HUES48 (cell line): ENCODE data around the gene AGBL2.

Experiments used
- H3K27ac ChIP-seq: one replicate; pipeline ENCODE4 v1.7.0; 2013; ENCODE audit warnings: low read depth, low read length, inconsistent platforms
- H3K27me3 ChIP-seq: 2 replicates; pipeline ENCODE4 v1.6.1; 2013; ENCODE audit warnings: mild to moderate bottlenecking, low read length; ENCODE audit not compliant: control insufficient read depth, insufficient read depth
- H3K36me3 ChIP-seq: 2 replicates; pipeline ENCODE4 v1.6.1; 2013; ENCODE audit warnings: low read length; ENCODE audit not compliant: control insufficient read depth, insufficient read depth
- H3K4me1 ChIP-seq: 2 replicates; pipeline ENCODE4 v1.6.1; 2013; ENCODE audit warnings: mild to moderate bottlenecking, low read length; ENCODE audit not compliant: control insufficient read depth, insufficient read depth
- H3K4me3 ChIP-seq: 2 replicates; pipeline ENCODE4 v1.5.1; 2013; ENCODE audit warnings: mild to moderate bottlenecking, low read depth, low read length
- H3K9ac ChIP-seq: 2 replicates; pipeline ENCODE4 v1.6.1; 2013; ENCODE audit warnings: mild to moderate bottlenecking, low read depth, low read length, moderate library complexity
- H3K9me3 ChIP-seq: 2 replicates; pipeline ENCODE4 v1.6.1; 2013; ENCODE audit warnings: low read length; ENCODE audit not compliant: control insufficient read depth, insufficient read depth

AGBL2 gene

DNA sequence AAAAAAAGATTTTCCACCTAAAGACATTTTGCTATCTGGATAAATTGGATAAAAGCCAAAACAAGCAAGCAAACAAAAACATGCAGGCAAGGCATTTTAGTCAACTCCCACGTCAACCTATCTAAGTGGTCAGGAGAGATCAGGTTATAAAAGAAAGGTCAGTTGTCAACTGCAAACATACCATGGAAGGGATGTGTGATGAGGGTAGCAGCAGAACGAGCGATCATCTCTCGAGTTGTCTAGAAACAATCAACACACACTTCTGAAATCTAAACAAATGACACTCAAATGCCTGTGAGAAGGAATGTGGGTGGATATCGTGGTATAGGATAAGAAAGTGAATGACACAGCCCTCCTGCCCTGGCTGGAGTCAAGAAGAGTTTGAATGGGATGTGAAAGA is 83.7 kb downstream of the AGBL2 start:
- H3K27me3 ChIP-seq: no peaks in the 10 kb centered on the region
- no peak overlapping the region for H3K27ac ChIP-seq
- H3K9ac ChIP-seq: no peak overlapping the region
- H3K4me1 ChIP-seq: no peaks in the 10 kb centered on the region
- H3K4me3 ChIP-seq: no peak overlapping the region
- H3K36me3 ChIP-seq: peaks cover 81% of the 10 kb centered on the region
- H3K9me3 ChIP-seq: no peaks in the 10 kb centered on the region

DNA sequence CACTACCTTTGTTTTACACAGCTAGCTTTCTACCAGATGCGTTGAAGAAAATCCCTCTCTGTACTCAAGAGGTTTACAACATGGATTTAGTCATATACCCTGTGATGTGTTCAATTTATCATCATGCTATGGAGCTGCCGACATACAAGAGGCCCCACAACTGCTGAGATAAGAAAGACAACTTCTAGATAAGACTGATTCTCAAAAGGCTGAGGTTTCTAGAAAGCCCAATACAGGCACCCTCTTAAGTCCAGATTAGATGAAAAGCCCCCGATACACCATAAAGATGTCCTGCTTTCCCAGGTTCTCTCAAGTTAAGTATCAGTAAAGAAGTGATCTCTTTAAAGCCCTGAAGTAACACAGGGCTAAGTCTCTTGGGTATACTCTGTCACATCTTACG is 87.1 kb downstream of the AGBL2 start:
- no peak overlapping the region for H3K27ac ChIP-seq
- peaks cover 88% of the 10 kb centered on the region for H3K36me3 ChIP-seq
- no peak overlapping the region for H3K9ac ChIP-seq
- H3K27me3 ChIP-seq: no peaks in the 10 kb centered on the region
- no peak overlapping the region for H3K4me3 ChIP-seq
- H3K9me3 ChIP-seq: no peaks in the 10 kb centered on the region
- H3K4me1 ChIP-seq: no peaks in the 10 kb centered on the region

DNA sequence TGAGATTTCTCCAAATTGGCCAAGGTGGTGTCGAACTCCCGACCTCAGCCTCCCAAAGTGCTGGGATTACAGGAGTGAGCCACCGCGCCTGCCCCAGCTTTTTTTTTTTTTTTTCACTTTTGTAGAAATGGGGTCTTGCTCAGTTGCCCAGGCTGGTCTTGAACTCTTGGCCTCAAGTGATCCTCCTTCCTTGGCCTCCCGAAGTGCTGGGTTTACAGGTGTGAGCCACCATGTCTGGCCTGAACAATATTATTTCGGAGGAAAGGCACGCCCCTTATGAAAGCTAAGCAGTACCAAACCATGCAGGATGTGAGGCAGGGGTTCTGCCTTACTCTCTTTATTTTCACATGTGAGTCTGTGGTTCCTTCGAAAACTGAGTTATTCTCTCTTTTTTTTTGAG is 88.9 kb downstream of the AGBL2 start:
- Histone ChIP-seq H3K9me3 (no peaks in the 10 kb centered on the region), H3K4me3 (no peak overlapping the region), H3K4me1 (no peaks in the 10 kb centered on the region), H3K9ac (no peak overlapping the region), H3K27me3 (no peaks in the 10 kb centered on the region), H3K36me3 (peaks cover 95% of the 10 kb centered on the region), H3K27ac (no peak overlapping the region)

DNA sequence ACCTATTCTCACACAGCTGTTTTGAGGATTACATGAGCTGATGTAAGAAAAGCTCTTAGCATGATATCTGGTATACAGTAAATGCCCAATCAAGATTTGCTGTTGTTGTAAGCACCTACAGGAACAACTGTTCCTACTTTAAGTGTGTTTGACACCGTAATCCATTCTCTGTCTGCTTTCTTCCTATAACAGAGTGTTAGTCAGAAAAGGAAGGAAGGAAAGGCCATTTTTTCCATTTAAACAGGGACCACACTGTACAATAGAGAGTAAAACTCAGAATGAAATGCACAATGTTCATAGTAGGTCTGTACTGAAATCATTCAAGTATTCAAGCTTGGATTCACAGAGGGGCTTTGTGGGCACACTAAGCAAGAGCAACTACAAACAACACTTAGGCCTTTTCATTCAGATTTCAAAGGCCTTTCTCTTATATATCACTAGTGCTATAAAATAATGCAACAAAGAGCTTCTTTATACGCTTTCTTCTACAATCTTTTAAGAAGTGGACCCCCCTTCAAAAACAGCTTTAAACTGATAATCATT is 94.3 kb downstream of the AGBL2 start:
- no peak overlapping the region for H3K4me3 ChIP-seq
- no peaks in the 10 kb centered on the region for H3K9me3 ChIP-seq
- H3K27me3 ChIP-seq: no peaks in the 10 kb centered on the region
- H3K9ac ChIP-seq: no peak overlapping the region
- no peak overlapping the region for H3K27ac ChIP-seq
- H3K4me1 ChIP-seq: no peaks in the 10 kb centered on the region
- peaks cover 79% of the 10 kb centered on the region for H3K36me3 ChIP-seq

DNA sequence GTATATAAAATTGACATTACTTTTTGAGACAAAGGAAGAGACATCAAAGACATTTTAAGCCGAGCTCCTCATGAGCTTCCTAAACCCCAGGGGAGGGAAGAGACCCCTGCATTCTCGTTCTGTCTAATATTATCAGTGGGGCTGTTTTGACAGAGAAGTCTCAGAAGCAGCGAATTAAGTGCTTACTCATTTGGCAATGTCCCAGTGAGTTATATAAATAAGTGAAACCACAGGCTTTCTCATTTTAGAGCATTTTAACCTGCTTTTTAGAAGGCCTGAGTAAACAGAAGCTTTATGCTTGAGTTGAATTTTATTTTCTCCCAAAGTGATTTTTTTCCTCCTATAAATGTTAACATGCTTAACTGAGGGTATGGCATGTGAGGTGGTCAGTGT is 97.8 kb downstream of the AGBL2 start:
- H3K27ac ChIP-seq: no peak overlapping the region
- H3K4me3 ChIP-seq: no peak overlapping the region
- H3K9me3 ChIP-seq: no peaks in the 10 kb centered on the region
- no peaks in the 10 kb centered on the region for H3K4me1 ChIP-seq
- peaks cover 45% of the 10 kb centered on the region for H3K36me3 ChIP-seq
- no peaks in the 10 kb centered on the region for H3K27me3 ChIP-seq
- no peak overlapping the region for H3K9ac ChIP-seq

DNA sequence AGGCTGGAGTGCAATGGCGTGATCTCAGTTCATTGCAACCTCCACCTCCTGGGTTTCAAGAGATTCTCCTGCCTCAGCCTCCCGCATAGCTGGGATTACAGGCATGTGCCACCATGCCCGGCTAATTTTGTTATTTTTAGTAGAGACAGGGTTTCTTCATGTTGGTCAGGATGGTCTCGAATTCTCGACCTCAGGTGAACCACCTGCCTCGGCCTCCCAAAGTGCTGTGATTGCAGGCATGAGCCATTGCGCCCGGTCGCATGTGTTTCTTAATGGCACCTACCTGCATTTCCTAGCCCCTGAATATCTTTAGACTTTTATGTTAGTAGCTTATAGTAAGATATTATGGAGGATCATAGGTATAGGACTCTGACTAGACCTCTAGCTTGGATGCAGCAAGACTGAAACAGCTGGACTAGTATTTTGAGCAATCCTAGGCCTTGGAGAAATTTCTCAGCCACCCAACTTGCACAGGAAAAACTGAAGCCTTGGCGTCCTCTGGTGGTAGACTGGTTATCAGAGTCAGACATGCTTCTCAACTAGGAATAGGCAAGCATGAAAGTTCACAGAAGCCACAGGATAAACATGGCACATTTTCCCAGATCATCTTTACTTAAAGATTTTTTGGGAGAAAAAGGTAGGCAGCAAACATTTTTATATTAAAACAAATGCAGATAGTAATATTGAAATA is 98.3 kb downstream of the AGBL2 start:
- Histone ChIP-seq H3K27me3 (no peaks in the 10 kb centered on the region), H3K4me3 (no peak overlapping the region), H3K27ac (no peak overlapping the region), H3K36me3 (peaks cover 40% of the 10 kb centered on the region), H3K9me3 (no peaks in the 10 kb centered on the region), H3K4me1 (no peaks in the 10 kb centered on the region), H3K9ac (no peak overlapping the region)

DNA sequence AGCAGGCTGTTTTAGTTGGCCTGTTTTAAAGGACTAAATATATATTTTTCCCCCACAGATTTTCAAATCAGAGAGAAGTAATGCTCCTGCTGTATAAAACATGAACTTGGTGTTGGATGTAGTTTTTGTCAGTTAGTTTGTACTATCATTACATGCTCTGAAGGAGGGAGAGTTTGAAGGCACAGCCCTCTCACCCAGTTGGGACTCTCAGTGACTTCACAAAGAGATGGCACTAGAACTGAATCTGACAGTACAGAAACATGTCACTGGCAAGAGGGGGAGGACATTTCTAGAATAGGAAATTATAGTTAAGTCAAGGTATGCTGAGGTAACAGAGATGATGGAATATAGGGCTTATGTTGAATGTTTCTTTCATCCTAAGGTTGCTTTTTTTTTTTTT is 99.9 kb downstream of the AGBL2 start:
- H3K4me1 ChIP-seq: no peaks in the 10 kb centered on the region
- no peak overlapping the region for H3K27ac ChIP-seq
- no peak overlapping the region for H3K9ac ChIP-seq
- no peak overlapping the region for H3K4me3 ChIP-seq
- peaks cover 24% of the 10 kb centered on the region for H3K36me3 ChIP-seq
- no peaks in the 10 kb centered on the region for H3K9me3 ChIP-seq
- H3K27me3 ChIP-seq: no peaks in the 10 kb centered on the region

DNA sequence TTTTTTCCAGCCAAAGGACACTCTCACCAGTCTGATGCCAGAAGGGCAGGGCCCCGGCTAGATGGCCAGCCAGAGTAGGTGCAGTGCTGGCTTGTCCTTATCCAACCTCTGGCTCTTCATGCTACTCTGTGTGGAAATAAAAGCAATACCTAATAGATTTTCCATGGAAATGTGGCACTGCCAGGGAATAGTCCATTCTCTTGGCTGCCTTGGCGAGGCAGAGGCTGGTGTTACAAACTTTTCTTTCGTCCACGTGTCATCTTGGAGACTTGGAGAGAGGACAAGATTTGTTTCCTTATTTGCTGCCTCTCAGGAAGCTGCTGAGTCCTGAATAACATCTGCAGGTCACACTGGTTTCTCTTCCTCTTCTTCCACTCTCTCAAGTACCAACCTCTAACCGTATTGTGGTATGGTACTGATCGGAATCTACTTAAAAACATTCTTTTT is 103.8 kb downstream of the AGBL2 start:
- H3K4me1 ChIP-seq: no peaks in the 10 kb centered on the region
- H3K4me3 ChIP-seq: no peak overlapping the region
- no peaks in the 10 kb centered on the region; the same call in 1 of the 2 replicates for H3K36me3 ChIP-seq
- no peak overlapping the region for H3K27ac ChIP-seq
- H3K9me3 ChIP-seq: no peaks in the 10 kb centered on the region
- no peak overlapping the region for H3K9ac ChIP-seq
- H3K27me3 ChIP-seq: no peaks in the 10 kb centered on the region

DNA sequence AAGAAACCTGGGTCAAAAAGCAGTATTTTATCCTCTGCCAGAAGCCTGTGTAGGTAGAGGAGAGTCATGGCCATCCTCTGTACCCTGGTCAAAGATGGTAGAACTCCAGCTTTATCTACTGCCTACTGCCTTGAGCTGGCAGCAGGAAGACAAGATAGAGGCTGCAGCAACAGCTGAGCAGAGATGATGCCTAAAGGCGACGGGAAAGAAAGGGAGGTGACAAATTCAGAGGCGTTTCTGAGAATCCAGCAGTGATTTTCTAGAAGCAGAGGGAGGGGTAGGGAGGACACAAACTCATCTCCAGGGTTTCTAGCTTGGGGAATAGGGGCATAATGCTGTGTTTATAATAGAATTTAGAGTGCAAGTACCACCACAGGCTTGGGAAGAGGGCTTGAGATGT is 105.5 kb downstream of the AGBL2 start:
- Histone ChIP-seq H3K9ac (no peak overlapping the region), H3K27me3 (no peaks in the 10 kb centered on the region), H3K9me3 (no peaks in the 10 kb centered on the region), H3K27ac (no peak overlapping the region), H3K4me3 (no peak overlapping the region), H3K4me1 (no peaks in the 10 kb centered on the region), H3K36me3 (no peaks in the 10 kb centered on the region; the same call in 1 of the 2 replicates)
